ENCODE measurements around the gene TAS1R2. TPM values are rescaled to one million over a fixed set of nuclear protein-coding genes. Genes with fewer than 3 reads are reported as not detected.

TAS1R2 gene
- total RNA-seq, 1 donor from 2014 or later, result not detected

DNA sequence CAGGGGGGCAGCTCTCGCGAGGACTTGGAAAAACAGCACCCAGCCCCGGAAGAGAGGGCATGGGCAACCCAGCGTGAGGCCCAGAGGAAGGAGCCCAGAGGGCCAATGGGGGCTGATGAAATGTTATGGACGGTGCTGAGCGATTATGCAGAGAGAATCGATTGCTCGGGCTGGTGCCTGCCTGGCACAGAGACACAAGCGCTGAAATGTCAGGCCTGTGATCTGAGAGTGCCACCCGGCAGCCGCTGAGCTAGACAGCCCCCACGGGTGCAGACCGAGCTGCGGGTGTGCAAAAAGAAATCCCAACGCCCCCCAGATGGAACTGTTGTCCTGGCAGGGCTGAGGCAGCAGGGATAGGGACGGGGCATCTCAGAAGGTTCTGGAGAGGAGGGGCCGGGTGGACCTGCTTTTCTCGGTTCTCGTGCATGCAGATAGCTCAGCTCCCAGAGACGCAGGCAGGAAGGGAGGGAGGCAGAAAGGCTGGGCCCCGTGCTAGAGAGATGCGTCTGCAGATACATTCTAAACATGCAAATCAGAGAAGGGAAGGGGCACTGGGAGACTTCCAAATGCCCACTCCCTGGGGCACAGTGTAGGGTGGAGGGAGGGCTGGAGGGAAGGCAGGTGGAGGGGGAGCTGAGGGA is 41.5 kb downstream of the TAS1R2 start:
- H3K36me3 Mint-ChIP-seq, result no peaks in the 10 kb centered on the region
- H3K27ac Mint-ChIP-seq, result no peak overlapping the region
- H3K9ac ChIP-seq, result no peak overlapping the region

DNA sequence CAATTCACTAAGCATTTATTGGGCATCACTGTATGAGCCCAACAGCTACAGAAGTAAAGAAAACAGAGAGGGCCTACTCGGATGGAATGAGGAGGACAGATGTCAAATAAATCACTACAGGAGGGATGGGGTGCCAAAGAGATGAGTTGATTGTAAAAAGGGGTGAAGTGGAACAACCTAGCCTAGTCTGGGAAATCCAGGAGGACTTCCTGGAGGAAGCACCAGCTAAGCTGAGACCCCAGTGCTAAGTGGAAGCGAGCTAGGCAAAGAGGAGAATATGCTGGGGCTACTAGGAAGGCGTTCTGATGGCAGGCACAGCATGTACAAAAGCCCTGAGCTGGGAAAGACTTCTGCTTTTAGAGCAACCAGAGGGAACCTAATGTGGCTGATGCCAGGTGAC is 42.1 kb downstream of the TAS1R2 start:
- Mint-ChIP-seq H3K36me3 (no peaks in the 10 kb centered on the region), H3K4me3 (peak overlapping the region; percentile 43), H3K9me3 (no peaks in the 10 kb centered on the region), H3K27me3 (ENCODE audit: insufficient read depth, low read depth) (peaks cover 17% of the 10 kb centered on the region), H3K4me1 (peaks cover 23% of the 10 kb centered on the region), H3K27ac (no peak overlapping the region)
- no peak for TF ChIP-seq EZH2 (IDR thresholded peaks at IDR 0.05)
- TF ChIP-seq, protein P1, sequence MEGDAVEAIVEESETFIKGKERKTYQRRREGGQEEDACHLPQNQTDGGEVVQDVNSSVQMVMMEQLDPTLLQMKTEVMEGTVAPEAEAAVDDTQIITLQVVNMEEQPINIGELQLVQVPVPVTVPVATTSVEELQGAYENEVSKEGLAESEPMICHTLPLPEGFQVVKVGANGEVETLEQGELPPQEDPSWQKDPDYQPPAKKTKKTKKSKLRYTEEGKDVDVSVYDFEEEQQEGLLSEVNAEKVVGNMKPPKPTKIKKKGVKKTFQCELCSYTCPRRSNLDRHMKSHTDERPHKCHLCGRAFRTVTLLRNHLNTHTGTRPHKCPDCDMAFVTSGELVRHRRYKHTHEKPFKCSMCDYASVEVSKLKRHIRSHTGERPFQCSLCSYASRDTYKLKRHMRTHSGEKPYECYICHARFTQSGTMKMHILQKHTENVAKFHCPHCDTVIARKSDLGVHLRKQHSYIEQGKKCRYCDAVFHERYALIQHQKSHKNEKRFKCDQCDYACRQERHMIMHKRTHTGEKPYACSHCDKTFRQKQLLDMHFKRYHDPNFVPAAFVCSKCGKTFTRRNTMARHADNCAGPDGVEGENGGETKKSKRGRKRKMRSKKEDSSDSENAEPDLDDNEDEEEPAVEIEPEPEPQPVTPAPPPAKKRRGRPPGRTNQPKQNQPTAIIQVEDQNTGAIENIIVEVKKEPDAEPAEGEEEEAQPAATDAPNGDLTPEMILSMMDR (IDR thresholded peaks at IDR 0.05), result no peak
- TF ChIP-seq EZH2phosphoT487 (IDR thresholded peaks at IDR 0.05), result no peak
- Histone ChIP-seq H3K9ac (no peak overlapping the region), H3K4me3 (no peak overlapping the region), H3K9me3 (ENCODE audit: low read depth) (no peaks in the 10 kb centered on the region), H3F3A (ENCODE audit: low read depth) (no peaks in the 10 kb centered on the region), H3K36me3 (no peaks in the 10 kb centered on the region), H3K27ac (no peak overlapping the region), H3K27me3 (peaks cover 47% of the 10 kb centered on the region), H4K20me1 (ENCODE audit: low read depth) (no peaks in the 10 kb centered on the region), H3K79me2 (ENCODE audit: low read depth) (no peaks in the 10 kb centered on the region), H3K4me1 (peaks cover 6% of the 10 kb centered on the region), H2AFZ (replicated peaks) (no peak overlapping the region), H3K4me2 (no peak overlapping the region)
- DNase-seq (ENCODE audit: low spot score), result no peak

More for the DNA sequence above, 41.5 kb downstream of the TAS1R2 start:
- Histone ChIP-seq H3K4me3 (no peak overlapping the region), H4K20me1 (ENCODE audit: low read depth) (no peaks in the 10 kb centered on the region), H3K4me1 (peaks cover 6% of the 10 kb centered on the region), H3K36me3 (no peaks in the 10 kb centered on the region), H3K9me3 (ENCODE audit: low read depth) (no peaks in the 10 kb centered on the region), H2AFZ (replicated peaks) (no peak overlapping the region), H3K4me2 (no peak overlapping the region), H3K27me3 (peaks cover 47% of the 10 kb centered on the region), H3K27ac (no peak overlapping the region), H3K79me2 (ENCODE audit: low read depth) (no peaks in the 10 kb centered on the region), H3F3A (ENCODE audit: low read depth) (no peaks in the 10 kb centered on the region)
- TF ChIP-seq EZH2phosphoT487 (IDR thresholded peaks at IDR 0.05) (no peak), EZH2 (IDR thresholded peaks at IDR 0.05) (no peak)
- TF ChIP-seq, protein P1 (IDR thresholded peaks at IDR 0.05), result no peak
- peak; percentile 37 for DNase-seq (ENCODE audit: low spot score)
- no peak overlapping the region for H3K4me3 Mint-ChIP-seq
- peaks cover 17% of the 10 kb centered on the region for H3K27me3 Mint-ChIP-seq (ENCODE audit: insufficient read depth, low read depth)
- H3K9me3 Mint-ChIP-seq, result no peaks in the 10 kb centered on the region
- peaks cover 23% of the 10 kb centered on the region for H3K4me1 Mint-ChIP-seq

GRCh38 chr1:18816808-18817207 is 42.7 kb downstream of the TAS1R2 start:
- H3K9me3 Mint-ChIP-seq, result no peaks in the 10 kb centered on the region
- no peak for DNase-seq (ENCODE audit: low spot score)
- TF ChIP-seq, protein P1 (IDR thresholded peaks at IDR 0.05), result no peak
- no peak for TF ChIP-seq EZH2phosphoT487 (IDR thresholded peaks at IDR 0.05)
- no peak for TF ChIP-seq EZH2 (IDR thresholded peaks at IDR 0.05)
- no peaks in the 10 kb centered on the region for H3K79me2 ChIP-seq (ENCODE audit: low read depth)
- peaks cover 23% of the 10 kb centered on the region for H3K4me1 Mint-ChIP-seq
- peaks cover 17% of the 10 kb centered on the region for H3K27me3 Mint-ChIP-seq (ENCODE audit: insufficient read depth, low read depth)
- no peak overlapping the region for H3K4me3 ChIP-seq
- no peaks in the 10 kb centered on the region for H4K20me1 ChIP-seq (ENCODE audit: low read depth)
- no peak overlapping the region for H3K4me2 ChIP-seq
- H3K36me3 ChIP-seq, result no peaks in the 10 kb centered on the region
- no peak overlapping the region for H2AFZ ChIP-seq (replicated peaks)
- H3K27ac ChIP-seq, result no peak overlapping the region
- H3F3A ChIP-seq (ENCODE audit: low read depth), result no peaks in the 10 kb centered on the region
- no peak overlapping the region for H3K9ac ChIP-seq
- peaks cover 6% of the 10 kb centered on the region for H3K4me1 ChIP-seq
- no peak overlapping the region for H3K4me3 Mint-ChIP-seq
- H3K27me3 ChIP-seq, result peaks cover 45% of the 10 kb centered on the region
- H3K36me3 Mint-ChIP-seq, result no peaks in the 10 kb centered on the region
- peak overlapping the region; percentile 15 for H3K27ac Mint-ChIP-seq
- no peaks in the 10 kb centered on the region for H3K9me3 ChIP-seq (ENCODE audit: low read depth)

Measured in neural progenitor cell (in vitro differentiated cells).